Neuron (in vitro differentiated cells): ENCODE data around the gene SLC35D2.
A peak's percentile ranks its signal among the peaks of the same experiment; 100 is the strongest.

Experiments
- H2AFZ ChIP-seq: one replicate; pipeline ENCODE4 v1.6.1; 2013; ENCODE audit warnings: low read depth, mild to moderate bottlenecking, inconsistent platforms, low read length, moderate library complexity
- H3K27me3 ChIP-seq: one replicate; pipeline ENCODE4 v1.6.1; 2013; ENCODE audit warnings: low read length; ENCODE audit not compliant: insufficient read depth
- H3K36me3 ChIP-seq: one replicate; pipeline ENCODE4 v1.6.1; 2013; ENCODE audit warnings: low read length; ENCODE audit not compliant: insufficient read depth
- H3K4me1 ChIP-seq: one replicate; pipeline ENCODE4 v1.6.1; 2013; ENCODE audit warnings: low read length; ENCODE audit not compliant: insufficient read depth
- H3K4me3 ChIP-seq: 2 replicates; pipeline ENCODE4 v1.5.1; 2013; ENCODE audit warnings: mild to moderate bottlenecking, low read length, moderate library complexity
- H3K9me3 ChIP-seq: one replicate; pipeline ENCODE4 v1.6.1; 2013; ENCODE audit warnings: low read length

The SLC35D2 gene

DNA sequence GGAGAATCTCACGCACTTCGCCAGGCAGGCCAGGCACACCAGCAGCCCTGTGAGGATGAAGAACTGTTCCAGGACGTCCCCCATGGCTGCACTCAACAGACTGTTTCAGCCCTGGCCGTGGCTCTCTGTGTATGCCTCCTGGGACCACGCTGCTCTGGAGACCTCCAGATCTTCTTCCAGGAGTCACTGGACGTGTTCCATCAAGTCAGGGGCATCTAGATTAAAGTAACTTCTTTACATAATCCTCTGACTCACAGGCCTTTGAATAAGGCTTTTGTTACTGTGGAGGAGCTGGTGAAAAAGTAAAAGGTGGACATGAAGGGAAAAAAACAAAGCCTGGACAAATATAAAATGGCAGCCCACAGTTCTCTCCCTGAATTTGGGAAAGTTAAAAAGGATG is 81.5 kb downstream of the SLC35D2 start, which contains the start of gene HSD17B3:
Gene HSD17B3, minus strand, starts transcription at position 156 of the 400 bp plus-strand sequence. Its CDS starts 72 bp downstream, at position 84.
- H3K4me3 ChIP-seq = no peak within 1 kb of the TSS
- H3K9me3 ChIP-seq = no peaks in the 10 kb centered on the region
- H2AFZ ChIP-seq = no peak within 1 kb of the TSS
- H3K36me3 ChIP-seq = no peaks in the 10 kb centered on the region
- no peaks in the 10 kb centered on the region for H3K27me3 ChIP-seq
- no peaks in the 10 kb centered on the region for H3K4me1 ChIP-seq

GRCh38 chr9:96299823-96300222 is 83.7 kb downstream of the SLC35D2 start:
- Histone ChIP-seq H3K27me3 (no peaks in the 10 kb centered on the region), H3K4me1 (no peaks in the 10 kb centered on the region), H3K4me3 (no peak overlapping the region), H3K9me3 (no peaks in the 10 kb centered on the region), H3K36me3 (no peaks in the 10 kb centered on the region), H2AFZ (no peak overlapping the region)

- Histone ChIP-seq H3K4me1 (peaks cover 16% of the 10 kb centered on the region), H3K36me3 (no peaks in the 10 kb centered on the region), H2AFZ (no peak overlapping the region), H3K4me3 (no peak overlapping the region), H3K27me3 (no peaks in the 10 kb centered on the region), H3K9me3 (no peaks in the 10 kb centered on the region)
These were observed 89.4 kb downstream of the SLC35D2 start for GRCh38 chr9:96294159-96294545.

DNA sequence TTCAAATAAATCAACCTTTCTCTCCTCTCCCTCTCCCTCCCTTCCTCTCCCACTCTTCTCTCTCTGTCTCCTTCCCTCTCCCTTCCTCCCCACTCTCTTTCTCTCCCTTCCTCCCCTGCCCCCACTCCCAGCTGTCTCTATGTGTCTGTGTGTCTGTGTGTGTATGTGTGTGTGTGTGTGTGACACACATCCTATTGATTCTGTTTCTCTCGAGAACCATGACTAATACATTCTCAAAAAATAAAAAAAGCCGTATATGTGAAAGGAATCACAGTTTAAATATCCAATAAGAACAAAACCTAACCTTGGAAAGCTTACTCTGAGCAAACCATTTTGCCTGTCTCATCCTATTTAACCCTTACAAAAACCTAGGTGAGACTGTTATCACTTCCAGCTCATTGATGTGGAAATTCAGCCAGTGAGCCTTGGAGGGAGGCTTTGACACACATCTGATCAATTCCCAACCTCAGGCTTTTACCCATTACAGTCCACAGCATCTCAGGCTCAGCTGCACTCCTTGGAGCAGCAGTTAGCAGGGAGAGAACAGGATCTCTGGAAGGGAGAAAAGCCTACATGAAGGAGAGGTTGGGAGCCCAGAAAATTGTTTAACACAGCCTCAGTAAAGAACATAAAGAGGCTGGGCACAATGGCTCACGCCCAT is 89.9 kb downstream of the SLC35D2 start:
- H3K9me3 ChIP-seq = no peaks in the 10 kb centered on the region
- no peak overlapping the region for H3K4me3 ChIP-seq
- H3K36me3 ChIP-seq = no peaks in the 10 kb centered on the region
- no peak overlapping the region for H2AFZ ChIP-seq
- no peaks in the 10 kb centered on the region for H3K27me3 ChIP-seq
- peaks cover 16% of the 10 kb centered on the region for H3K4me1 ChIP-seq

DNA sequence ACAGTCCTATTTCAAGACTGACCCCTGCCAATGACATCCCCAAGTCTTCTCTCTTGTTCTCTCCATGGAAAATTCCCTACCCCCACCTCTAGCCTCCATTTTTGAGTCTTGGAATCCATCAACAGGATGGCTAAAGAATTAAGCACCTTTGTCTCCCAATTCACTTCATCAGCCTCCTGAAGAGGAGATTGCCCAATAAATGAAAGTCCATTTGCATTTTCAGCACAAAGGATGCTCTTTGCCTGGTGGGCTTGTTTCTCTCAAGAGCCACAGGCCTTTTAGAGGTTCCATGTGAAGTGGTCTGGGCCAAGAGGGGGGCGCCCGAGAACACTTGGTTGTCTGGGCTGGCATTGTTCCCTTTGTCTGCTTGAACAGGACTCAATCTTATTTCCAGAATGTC is 94.1 kb downstream of the SLC35D2 start:
- no peaks in the 10 kb centered on the region for H3K27me3 ChIP-seq
- peaks cover 16% of the 10 kb centered on the region for H3K4me1 ChIP-seq
- no peak overlapping the region for H3K4me3 ChIP-seq
- no peaks in the 10 kb centered on the region for H3K9me3 ChIP-seq
- peak overlapping the region; percentile 48 for H2AFZ ChIP-seq
- H3K36me3 ChIP-seq = no peaks in the 10 kb centered on the region

DNA sequence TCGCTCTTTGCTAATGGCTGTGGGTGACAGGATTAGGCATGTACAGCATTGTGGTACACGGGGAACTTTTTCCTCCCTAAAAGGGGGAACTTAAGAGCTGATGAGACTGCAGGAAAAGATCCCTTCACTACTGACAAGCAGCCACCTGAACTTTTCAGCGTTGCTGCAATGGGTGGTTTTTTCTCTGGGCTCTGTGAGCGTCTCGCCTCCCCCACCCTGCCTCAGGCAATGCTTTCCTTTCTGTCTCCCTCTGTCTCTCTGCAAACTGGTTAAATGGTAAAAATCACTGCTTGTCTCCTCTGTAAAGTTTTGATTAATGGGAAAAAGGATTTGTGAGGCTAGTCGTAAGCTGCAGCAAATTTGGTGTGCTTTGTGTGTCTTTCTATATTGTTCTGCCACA is 101.9 kb downstream of the SLC35D2 start:
- no peaks in the 10 kb centered on the region for H3K36me3 ChIP-seq
- no peaks in the 10 kb centered on the region for H3K9me3 ChIP-seq
- no peaks in the 10 kb centered on the region for H3K27me3 ChIP-seq
- no peaks in the 10 kb centered on the region for H3K4me1 ChIP-seq
- no peak overlapping the region for H3K4me3 ChIP-seq
- no peak overlapping the region for H2AFZ ChIP-seq

DNA sequence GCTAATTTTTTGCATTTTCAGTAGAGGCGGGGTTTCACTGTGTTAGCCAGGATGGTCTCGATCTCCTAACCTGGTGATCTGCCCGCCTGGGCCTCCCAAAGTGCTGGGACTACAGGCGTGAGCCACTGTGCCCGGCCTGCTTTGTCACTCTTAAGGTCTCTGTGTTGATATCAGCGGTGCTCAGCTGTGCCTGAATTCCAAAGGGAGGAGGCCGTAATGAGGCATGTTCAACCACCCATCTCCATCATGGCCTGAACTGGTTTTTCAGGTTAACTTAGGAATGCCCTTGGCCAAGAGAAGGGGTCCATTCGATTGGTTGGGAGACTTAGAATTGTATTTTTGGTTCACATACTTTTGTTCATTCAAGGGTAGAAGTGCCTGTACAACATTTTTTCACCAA is 103.6 kb downstream of the SLC35D2 start:
- Histone ChIP-seq H3K9me3 (no peaks in the 10 kb centered on the region), H3K4me1 (no peaks in the 10 kb centered on the region), H3K27me3 (no peaks in the 10 kb centered on the region), H3K4me3 (no peak overlapping the region), H2AFZ (no peak overlapping the region), H3K36me3 (no peaks in the 10 kb centered on the region)

- peaks cover 2% of the 10 kb centered on the region for H3K9me3 ChIP-seq
- H3K27me3 ChIP-seq = no peaks in the 10 kb centered on the region
- no peaks in the 10 kb centered on the region for H3K36me3 ChIP-seq
- H3K4me3 ChIP-seq = no peak overlapping the region
- H2AFZ ChIP-seq = no peak overlapping the region
- no peaks in the 10 kb centered on the region for H3K4me1 ChIP-seq
These were observed 108.6 kb downstream of the SLC35D2 start for GRCh38 chr9:96274939-96275338.
